Measurements from ENCODE around the gene SYPL2. TPM values are rescaled to one million over a fixed set of nuclear protein-coding genes. Genes with fewer than 3 reads are reported as not detected.

The SYPL2 gene
- total RNA-seq, 4 donors from 2014 or later = 2.0 to 8.4 (median 4.2) TPM

GRCh38 chr1:109495738-109496137 lies 29.4 kb downstream of the SYPL2 start:
- peaks cover 0 to 73% (median 28%) of the 10 kb centered on the region in 3 donors for H3K4me1 ChIP-seq
- no peak overlapping the region for H3K4me3 ChIP-seq
- no peaks in the 10 kb centered on the region for H3K27me3 ChIP-seq
- 80% methylated on average over 1 of the region's 7 CpGs; no CpG with 5 or more reads in 1 of the 2 donors for whole genome bisulfite sequencing, 2 donors (ENCODE audit: low coverage in 1 of 2)
- H3K27ac ChIP-seq = no peak overlapping the region
- ATAC-seq = no peak
- peaks cover 0 to 34% of the 10 kb centered on the region in 2 donors for H3K36me3 ChIP-seq
- TF ChIP-seq POLR2A (IDR thresholded peaks at IDR 0.05) = no peak
- no peak for TF ChIP-seq EP300 (IDR thresholded peaks at IDR 0.05)
- no peak for TF ChIP-seq CTCF (IDR thresholded peaks at IDR 0.05)
- no peak for TF ChIP-seq POLR2AphosphoS5 (IDR thresholded peaks at IDR 0.05)
- H3K9me3 ChIP-seq = no peaks in the 10 kb centered on the region

DNA sequence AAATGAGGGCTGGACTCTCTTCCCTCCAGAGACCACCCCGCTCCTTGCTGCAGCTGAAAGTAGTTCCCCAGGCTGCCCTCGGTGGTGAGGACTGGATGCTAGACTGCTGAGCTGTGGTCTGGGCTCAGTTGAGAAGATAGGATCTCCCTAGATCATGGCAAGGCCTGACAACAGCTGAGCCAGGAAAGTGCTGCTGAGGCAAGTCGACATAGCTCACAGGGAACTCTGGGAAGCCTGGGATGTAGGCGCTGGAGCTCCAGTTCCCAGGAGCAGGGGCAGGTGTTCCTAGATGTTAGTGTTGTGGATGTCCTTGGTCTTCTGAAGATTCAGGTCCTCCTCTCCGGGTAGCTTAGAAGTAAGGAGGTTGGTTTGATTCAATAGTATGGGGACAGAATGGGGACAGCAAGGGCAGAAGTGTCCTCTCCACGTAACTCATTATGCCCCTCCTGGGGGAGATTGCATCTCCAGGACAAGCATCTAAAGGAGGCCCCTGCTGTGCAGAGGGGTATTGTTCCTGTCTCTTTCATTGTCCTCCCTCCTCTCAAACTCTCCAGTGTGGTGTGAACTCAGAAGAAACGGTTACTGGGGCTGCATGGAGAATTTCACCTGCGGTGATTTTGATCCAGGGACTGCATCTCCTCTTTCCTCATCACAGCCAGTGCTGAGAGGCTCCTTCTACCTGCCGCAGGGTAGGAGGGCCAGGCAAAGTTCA lies 31.3 kb downstream of the SYPL2 start:
- H3K9me3 ChIP-seq = no peaks in the 10 kb centered on the region
- no peak overlapping the region for H3K4me3 ChIP-seq
- H3K4me1 ChIP-seq = peaks cover 0 to 88% (median 44%) of the 10 kb centered on the region in 3 donors
- H3K27me3 ChIP-seq = no peaks in the 10 kb centered on the region
- TF ChIP-seq POLR2AphosphoS5 (IDR thresholded peaks at IDR 0.05) (no peak), POLR2A (IDR thresholded peaks at IDR 0.05) (no peak), CTCF (IDR thresholded peaks at IDR 0.05) (no peak), EP300 (IDR thresholded peaks at IDR 0.05) (no peak)
- peak overlapping the region in 1 of 4 donors; percentile 35 for H3K27ac ChIP-seq
- WGBS, 2 donors (ENCODE audit: low coverage in 1 of 2) = 100% methylated on average over 1 of the region's 9 CpGs; no CpG with 5 or more reads in 1 of the 2 donors
- no peak for ATAC-seq
- H3K36me3 ChIP-seq = peaks cover 0 to 29% of the 10 kb centered on the region in 2 donors

- WGBS, 2 donors (ENCODE audit: low coverage in 1 of 2) = 48 to 74% methylated on average over 3 to 4 of the region's 12 CpGs
- Histone ChIP-seq H3K27ac (peak overlapping the region in 1 of 4 donors; percentile 35), H3K4me3 (no peak overlapping the region), H3K36me3 (peaks cover 0 to 29% of the 10 kb centered on the region in 2 donors), H3K4me1 (peaks cover 0 to 85% (median 38%) of the 10 kb centered on the region in 3 donors), H3K27me3 (no peaks in the 10 kb centered on the region), H3K9me3 (no peaks in the 10 kb centered on the region)
- TF ChIP-seq EP300 (IDR thresholded peaks at IDR 0.05) (no peak), POLR2AphosphoS5 (IDR thresholded peaks at IDR 0.05) (no peak), POLR2A (IDR thresholded peaks at IDR 0.05) (no peak), CTCF (IDR thresholded peaks at IDR 0.05) (peak in 3 of 4 experiments; percentile 59 to 76 (median 64))
- no peak for ATAC-seq
Measured at GRCh38 chr1:109498161-109498801, 31.9 kb downstream of the SYPL2 start.

GRCh38 chr1:109499081-109499480 lies 32.7 kb downstream of the SYPL2 start:
- TF ChIP-seq POLR2A (IDR thresholded peaks at IDR 0.05) (no peak), CTCF (IDR thresholded peaks at IDR 0.05) (no peak), EP300 (IDR thresholded peaks at IDR 0.05) (no peak), POLR2AphosphoS5 (IDR thresholded peaks at IDR 0.05) (no peak)
- H3K36me3 ChIP-seq = peaks cover 0 to 29% of the 10 kb centered on the region in 2 donors
- no peak overlapping the region for H3K4me3 ChIP-seq
- 55 to 78% methylated on average over 1 to 3 of the region's 7 CpGs for WGBS, 2 donors (ENCODE audit: low coverage in 1 of 2)
- H3K9me3 ChIP-seq = no peaks in the 10 kb centered on the region
- ATAC-seq = no peak
- H3K27me3 ChIP-seq = no peaks in the 10 kb centered on the region
- peaks cover 0 to 80% (median 34%) of the 10 kb centered on the region in 3 donors for H3K4me1 ChIP-seq
- peak overlapping the region in 3 of 4 donors; percentile 59 to 73 (median 71) for H3K27ac ChIP-seq

All from gastroesophageal sphincter (tissue), 4 donors.